GM18505 (cell line): ENCODE measurements around the gene THSD8.
"Not testable (repeated sequence)": the region's sequence is repeated elsewhere in the genome, so short reads cannot be mapped to it uniquely, and the experiment has no call there.

Experiments
- ATAC-seq: cut with Tn5 transposase; IDR thresholded peaks from one replicate; pipeline ENCODE4 v1.9.1; 2021; ENCODE audit not compliant: unreplicated experiment
- POLR2A ChIP-seq: IDR thresholded peaks from 4 replicates; pipeline ENCODE4 v1.6.1; 2011; ENCODE audit warnings: borderline replicate concordance; ENCODE audit not compliant: insufficient read depth, insufficient read length; ENCODE audit errors: extremely low read depth

THSD8 gene

GRCh38 chr19:12834976-12835757, 33.3 kb downstream of the THSD8 start:
- ATAC-seq = no peak
- TF ChIP-seq POLR2A = no peak

GRCh38 chr19:12836529-12836863, 34.6 kb downstream of the THSD8 start:
- no peak for TF ChIP-seq POLR2A
- no peak for ATAC-seq

- no peak for ATAC-seq
- TF ChIP-seq POLR2A = no peak
Observed at GRCh38 chr19:12837225-12837624, 35.4 kb downstream of the THSD8 start.

GRCh38 chr19:12838182-12838885, 36.5 kb downstream of the THSD8 start, which contains the start of gene MAST1:
Gene MAST1 (plus strand): TSS chr19:12838515. CDS start chr19:12838573, 58 bp downstream.
- ATAC-seq = no peak
- no peak for TF ChIP-seq POLR2A

GRCh38 chr19:12838886-12839756, 37.3 kb downstream of the THSD8 start:
- no peak for TF ChIP-seq POLR2A
- no peak for ATAC-seq

- TF ChIP-seq POLR2A = no peak
- no peak for ATAC-seq
Observed at GRCh38 chr19:12840091-12841079, 38.5 kb downstream of the THSD8 start.

GRCh38 chr19:12841094-12841493, 39.2 kb downstream of the THSD8 start:
- no peak for ATAC-seq
- TF ChIP-seq POLR2A = no peak

GRCh38 chr19:12842511-12842910, 40.6 kb downstream of the THSD8 start:
- no peak for ATAC-seq
- TF ChIP-seq POLR2A = no peak

- ATAC-seq = no peak
- no peak for TF ChIP-seq POLR2A
Observed at GRCh38 chr19:12843328-12843727, 41.5 kb downstream of the THSD8 start.

GRCh38 chr19:12843999-12844732, 42.3 kb downstream of the THSD8 start:
- ATAC-seq = no peak
- no peak for TF ChIP-seq POLR2A

- ATAC-seq = not testable (repeated sequence)
Observed at GRCh38 chr19:12846613-12847012, 44.7 kb downstream of the THSD8 start.
